DOHH2 (cell line): ENCODE data around the gene NFIB.
A peak's percentile ranks its signal among the peaks of the same experiment; 100 is the strongest.

Experiments
- H3F3A ChIP-seq: fragments of 200-600 bp; sonication (generic), shearing (Covaris generic); 2 replicates; pipeline ENCODE4 v1.6.0; 2016; ENCODE audit warnings: antibody characterized with exemption, mild to moderate bottlenecking; ENCODE audit not compliant: control insufficient read depth, insufficient read depth
- H3K27ac ChIP-seq: fragments of 200-600 bp; sonication (generic); 2 replicates; pipeline ENCODE4 v1.5.1; 2014; ENCODE audit warnings: low read depth, mild to moderate bottlenecking, low read length, moderate library complexity
- H3K27me3 ChIP-seq: fragments of 200-600 bp; sonication (generic); 2 replicates; pipeline ENCODE4 v1.6.1; 2014; ENCODE audit warnings: mild to moderate bottlenecking, low read length, mixed read lengths; ENCODE audit not compliant: control insufficient read depth
- H3K36me3 ChIP-seq: fragments of 200-600 bp; sonication (generic); 2 replicates; pipeline ENCODE4 v1.6.1; 2014; ENCODE audit warnings: mild to moderate bottlenecking, low read length, moderate library complexity, mixed read lengths; ENCODE audit not compliant: control insufficient read depth
- H3K4me1 ChIP-seq: fragments of 200-600 bp; sonication (generic); 2 replicates; pipeline ENCODE4 v1.6.1; 2014; ENCODE audit warnings: mild to moderate bottlenecking, low read length, mixed read lengths; ENCODE audit not compliant: control insufficient read depth
- H3K4me2 ChIP-seq: fragments of 200-600 bp; sonication (generic); 2 replicates; pipeline ENCODE4 v1.6.0; 2014; ENCODE audit warnings: mild to moderate bottlenecking, low read length, moderate library complexity
- H3K4me3 ChIP-seq: fragments of 200-600 bp; sonication (generic); 2 replicates; pipeline ENCODE4 v1.5.1; 2014; ENCODE audit warnings: mild to moderate bottlenecking, low read length, mixed read lengths
- H3K79me2 ChIP-seq: fragments of 200-600 bp; sonication (generic); 2 replicates; pipeline ENCODE4 v1.6.1; 2014; ENCODE audit warnings: mild to moderate bottlenecking, low read length, mixed read lengths; ENCODE audit not compliant: control insufficient read depth
- H3K9me2 ChIP-seq: fragments of 200-600 bp; sonication (generic); replicated peaks from 2 replicates; pipeline ENCODE4 v1.6.1; 2014; ENCODE audit warnings: mild to moderate bottlenecking, low read length, mixed read lengths; ENCODE audit not compliant: control insufficient read depth
- H3K9me3 ChIP-seq: fragments of 200-600 bp; sonication (generic); 2 replicates; pipeline ENCODE4 v1.6.1; 2014; ENCODE audit warnings: antibody characterized with exemption, low read length, mixed read lengths; ENCODE audit not compliant: control insufficient read depth, insufficient read depth
- H4K20me1 ChIP-seq: fragments of 200-600 bp; sonication (generic); 2 replicates; pipeline ENCODE4 v1.6.0; 2014; ENCODE audit warnings: low read depth, mild to moderate bottlenecking, antibody characterized with exemption, low read length, moderate library complexity; ENCODE audit not compliant: control insufficient read depth, insufficient read depth
- EZH2phosphoT487 ChIP-seq: fragments of 200-600 bp; sonication (generic); IDR thresholded peaks from 2 replicates; pipeline ENCODE4 v1.6.1; 2017; ENCODE audit warnings: borderline replicate concordance, mild to moderate bottlenecking, antibody characterized with exemption, low read length, moderate library complexity, mixed read lengths
- TF ChIP-seq, protein P1 (sequence below): fragments of 200-600 bp; sonication (generic); IDR thresholded peaks from one replicate; pipeline ENCODE4 v1.5.1; 2014; ENCODE audit warnings: antibody characterized with exemption, mild to moderate bottlenecking, low read depth, low read length; ENCODE audit not compliant: poor library complexity, severe bottlenecking

NFIB gene

GRCh38 chr9:14326264-14326826 is 12.4 kb upstream of the NFIB start:
- H3K27me3 ChIP-seq, result no peaks in the 10 kb centered on the region
- no peaks in the 10 kb centered on the region for H3K36me3 ChIP-seq
- peaks cover 44% of the 10 kb centered on the region for H3K4me1 ChIP-seq
- peak overlapping the region; percentile 18 for H3K4me2 ChIP-seq
- peaks cover 5% of the 10 kb centered on the region for H3K79me2 ChIP-seq
- no peaks in the 10 kb centered on the region for H3K9me3 ChIP-seq
- H3F3A ChIP-seq, result 0 out of 2 replicates have a peak, but pooled peaks cover 2% of the 10 kb centered on the region
- no peaks in the 10 kb centered on the region for H4K20me1 ChIP-seq
- no peak overlapping the region for H3K27ac ChIP-seq
- H3K9me2 ChIP-seq, result no peaks in the 10 kb centered on the region
- no peak for TF ChIP-seq EZH2phosphoT487
- TF ChIP-seq, protein P1, sequence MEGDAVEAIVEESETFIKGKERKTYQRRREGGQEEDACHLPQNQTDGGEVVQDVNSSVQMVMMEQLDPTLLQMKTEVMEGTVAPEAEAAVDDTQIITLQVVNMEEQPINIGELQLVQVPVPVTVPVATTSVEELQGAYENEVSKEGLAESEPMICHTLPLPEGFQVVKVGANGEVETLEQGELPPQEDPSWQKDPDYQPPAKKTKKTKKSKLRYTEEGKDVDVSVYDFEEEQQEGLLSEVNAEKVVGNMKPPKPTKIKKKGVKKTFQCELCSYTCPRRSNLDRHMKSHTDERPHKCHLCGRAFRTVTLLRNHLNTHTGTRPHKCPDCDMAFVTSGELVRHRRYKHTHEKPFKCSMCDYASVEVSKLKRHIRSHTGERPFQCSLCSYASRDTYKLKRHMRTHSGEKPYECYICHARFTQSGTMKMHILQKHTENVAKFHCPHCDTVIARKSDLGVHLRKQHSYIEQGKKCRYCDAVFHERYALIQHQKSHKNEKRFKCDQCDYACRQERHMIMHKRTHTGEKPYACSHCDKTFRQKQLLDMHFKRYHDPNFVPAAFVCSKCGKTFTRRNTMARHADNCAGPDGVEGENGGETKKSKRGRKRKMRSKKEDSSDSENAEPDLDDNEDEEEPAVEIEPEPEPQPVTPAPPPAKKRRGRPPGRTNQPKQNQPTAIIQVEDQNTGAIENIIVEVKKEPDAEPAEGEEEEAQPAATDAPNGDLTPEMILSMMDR, result no peak
- H3K4me3 ChIP-seq, result no peak overlapping the region

DNA sequence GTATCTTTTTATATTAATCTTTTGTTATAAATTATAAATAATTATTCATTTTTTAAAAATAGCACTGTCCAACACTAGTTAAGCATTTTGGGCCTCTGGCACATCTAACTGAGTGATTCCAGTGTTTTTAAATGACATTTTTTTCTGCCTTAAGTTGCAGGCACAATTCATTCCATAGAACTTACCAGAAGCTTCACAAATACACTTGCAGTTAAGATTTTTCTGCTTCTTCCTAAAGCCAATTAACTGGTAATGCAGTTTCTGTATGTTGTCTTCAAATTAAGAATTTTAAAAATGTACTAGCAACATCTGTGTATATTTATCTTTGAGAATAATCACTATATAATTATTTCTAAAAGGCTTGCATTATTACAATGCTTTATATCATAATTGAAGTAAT is 11.2 kb upstream of the NFIB start:
- Histone ChIP-seq H3K4me3 (no peak overlapping the region), H3K27ac (no peak overlapping the region), H3K79me2 (peaks cover 17% of the 10 kb centered on the region), H3K36me3 (no peaks in the 10 kb centered on the region), H3F3A (0 out of 2 replicates have a peak, but pooled peaks cover 2% of the 10 kb centered on the region), H4K20me1 (no peaks in the 10 kb centered on the region), H3K9me3 (no peaks in the 10 kb centered on the region), H3K9me2 (no peaks in the 10 kb centered on the region), H3K27me3 (no peaks in the 10 kb centered on the region), H3K4me2 (no peak overlapping the region), H3K4me1 (peaks cover 56% of the 10 kb centered on the region)
- TF ChIP-seq EZH2phosphoT487, result no peak
- TF ChIP-seq, protein P1, result no peak

DNA sequence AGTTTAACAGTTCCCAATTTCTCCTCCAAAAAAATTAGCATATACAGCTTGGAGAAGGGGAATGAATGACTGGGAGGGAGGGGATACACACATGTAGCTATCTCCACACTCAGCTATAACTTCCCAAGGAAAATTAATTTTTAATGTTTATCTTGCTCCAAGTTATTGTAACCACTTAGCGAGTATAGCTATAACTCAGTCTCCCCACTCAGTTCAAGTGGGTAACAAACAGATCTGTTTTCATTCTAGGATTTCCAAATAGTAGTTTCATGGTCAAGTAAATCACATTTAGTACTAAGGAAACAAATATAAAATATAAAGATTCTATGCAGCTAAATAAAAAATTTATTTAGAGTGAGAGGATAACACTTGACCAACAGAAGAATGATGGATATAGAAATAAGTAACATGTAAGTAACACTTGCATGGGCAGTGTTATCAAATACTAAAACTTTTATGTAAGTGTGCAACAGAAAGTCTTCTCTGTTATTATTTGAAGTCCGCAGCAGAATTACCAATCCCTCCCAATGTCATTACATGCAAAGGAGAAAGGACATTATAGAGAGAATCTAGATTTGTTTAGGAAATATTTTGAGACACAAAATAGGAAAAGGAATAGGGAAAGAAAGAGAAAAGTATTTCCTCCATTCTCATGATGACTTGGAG is 10.2 kb upstream of the NFIB start:
- Histone ChIP-seq H3K9me3 (no peaks in the 10 kb centered on the region), H3K4me2 (peak overlapping the region; percentile 88), H3K36me3 (no peaks in the 10 kb centered on the region), H3K27me3 (no peaks in the 10 kb centered on the region), H3K79me2 (peaks cover 19% of the 10 kb centered on the region), H3K9me2 (no peaks in the 10 kb centered on the region), H4K20me1 (no peaks in the 10 kb centered on the region), H3F3A (peaks cover 8% of the 10 kb centered on the region; the same call in 1 of the 2 replicates), H3K27ac (no peak overlapping the region), H3K4me3 (peak overlapping the region; percentile 71; the same call in 1 of the 2 replicates), H3K4me1 (peaks cover 67% of the 10 kb centered on the region)
- TF ChIP-seq, protein P1, result no peak
- TF ChIP-seq EZH2phosphoT487, result no peak
